Measurements from ENCODE around the gene AHI1.
"Not testable (repeated sequence)": the region's sequence is repeated elsewhere in the genome, so short reads cannot be mapped to it uniquely, and the experiment has no call there.

The AHI1 gene

DNA sequence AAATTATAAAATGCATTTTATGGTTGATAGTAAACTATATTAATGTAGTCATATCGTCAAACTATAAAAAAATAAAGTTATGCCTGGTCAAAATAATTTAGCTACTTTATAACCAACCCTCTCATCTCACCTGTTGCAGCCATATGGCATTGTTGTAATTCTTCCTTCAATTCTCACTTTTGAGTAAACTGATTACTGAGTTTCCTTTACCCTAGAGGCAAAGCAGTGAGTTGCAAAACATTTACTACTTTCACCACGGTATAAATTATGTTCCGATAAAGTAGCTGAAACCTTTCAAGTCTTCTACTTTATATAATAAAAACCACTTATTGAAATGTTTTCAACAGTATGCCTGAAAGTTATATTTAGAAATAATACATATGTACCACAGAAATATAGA, 113.8 kb downstream of the AHI1 start:
- no peak for DNase-seq

DNA sequence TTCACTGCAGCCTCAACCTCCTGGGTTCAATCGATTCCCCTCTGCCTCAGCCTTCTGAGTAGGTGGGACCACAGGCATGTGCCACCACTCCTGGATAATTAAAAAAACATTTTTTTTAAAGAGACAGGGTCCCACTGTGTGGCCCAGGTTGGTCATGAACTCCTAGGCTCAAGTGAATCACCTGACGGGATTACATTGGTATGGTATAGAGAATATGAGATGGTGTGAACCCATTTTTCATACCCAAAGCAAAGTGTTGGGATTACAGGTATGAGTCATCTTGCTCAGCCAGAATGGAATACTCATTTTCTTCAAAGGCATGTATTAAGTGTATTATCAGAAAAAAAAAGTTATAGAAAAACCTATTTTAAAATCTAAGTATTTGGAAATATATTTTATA, 114.2 kb downstream of the AHI1 start:
- no peak for DNase-seq

DNA sequence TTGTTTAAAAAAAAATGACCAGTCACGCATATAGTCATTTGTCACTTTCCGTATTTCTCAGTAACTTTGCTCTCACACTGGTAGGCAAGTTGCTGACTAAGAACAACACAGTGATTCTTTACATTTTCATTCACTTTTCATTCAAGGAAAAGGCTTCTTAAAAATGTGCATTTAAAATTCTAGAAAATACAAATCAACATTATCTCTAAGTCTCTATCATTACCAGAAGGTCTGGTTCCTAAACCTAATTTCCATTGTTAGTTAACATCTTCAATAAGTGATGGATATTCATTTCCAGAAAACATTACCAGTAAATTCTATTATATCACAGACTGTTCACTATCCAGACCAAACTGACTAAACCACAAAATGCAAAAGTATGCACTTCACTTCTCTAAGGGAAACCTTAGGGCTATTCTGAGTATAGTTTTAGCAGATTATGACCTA, 115.3 kb downstream of the AHI1 start:
- DNase-seq: no peak

DNA sequence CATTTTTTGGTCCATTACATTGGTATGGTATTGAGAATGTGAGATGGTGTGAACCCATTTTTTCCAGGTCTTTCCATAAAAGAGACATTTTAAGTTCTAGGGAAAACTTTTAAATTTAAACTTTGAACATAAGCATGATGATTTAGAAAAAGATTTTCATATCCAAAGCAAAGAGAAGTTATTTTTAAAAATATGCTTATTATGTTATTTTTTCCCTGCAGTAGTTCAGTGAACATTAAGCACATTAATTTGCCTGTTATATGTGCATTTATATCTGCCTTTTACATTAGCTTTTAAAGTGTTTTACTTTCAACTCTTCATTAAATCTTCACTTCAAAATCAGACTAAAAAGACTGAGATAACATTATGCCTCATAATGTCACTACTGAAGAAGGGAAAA, 116.7 kb downstream of the AHI1 start:
- DNase-seq: no peak

DNA sequence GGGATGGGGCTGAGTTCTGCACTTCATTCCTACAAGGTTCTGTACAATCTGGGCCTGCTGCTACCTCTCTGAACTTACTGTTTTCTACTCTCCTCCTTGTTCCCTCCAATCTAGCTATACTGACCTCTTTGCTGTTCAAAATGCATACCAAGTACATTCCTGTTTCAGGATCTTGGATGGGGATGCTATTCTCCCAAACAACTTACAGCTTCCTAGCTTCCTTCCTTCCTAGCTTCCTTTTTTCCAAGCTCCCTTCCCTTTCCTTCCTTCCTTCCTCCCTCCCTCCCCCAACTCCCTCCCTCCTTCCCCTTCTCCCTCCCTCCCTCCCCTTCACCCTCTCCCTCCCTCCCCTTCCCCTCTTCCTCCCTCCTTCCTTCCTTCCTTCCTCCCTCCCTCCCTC, 117.9 kb downstream of the AHI1 start:
- no peak for DNase-seq

DNA sequence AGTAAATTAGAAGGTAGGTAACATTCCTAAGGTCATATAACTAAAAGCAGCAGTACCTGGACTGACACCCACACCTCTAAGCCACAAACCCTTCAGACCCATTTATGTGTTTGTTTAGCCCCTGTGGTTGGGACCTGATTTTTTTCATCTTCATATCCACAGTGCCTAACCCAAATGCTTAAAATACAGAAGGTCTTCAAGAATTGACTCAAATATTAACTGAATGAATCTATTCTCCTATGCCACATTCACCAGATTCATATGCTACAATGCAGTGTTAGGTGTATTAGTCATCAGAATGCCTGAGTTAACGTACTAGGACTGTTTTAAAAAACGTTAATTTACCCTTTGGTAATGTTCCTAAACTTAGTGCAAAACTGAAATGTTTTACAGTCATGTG, 124.8 kb downstream of the AHI1 start:
- DNase-seq: no peak

DNA sequence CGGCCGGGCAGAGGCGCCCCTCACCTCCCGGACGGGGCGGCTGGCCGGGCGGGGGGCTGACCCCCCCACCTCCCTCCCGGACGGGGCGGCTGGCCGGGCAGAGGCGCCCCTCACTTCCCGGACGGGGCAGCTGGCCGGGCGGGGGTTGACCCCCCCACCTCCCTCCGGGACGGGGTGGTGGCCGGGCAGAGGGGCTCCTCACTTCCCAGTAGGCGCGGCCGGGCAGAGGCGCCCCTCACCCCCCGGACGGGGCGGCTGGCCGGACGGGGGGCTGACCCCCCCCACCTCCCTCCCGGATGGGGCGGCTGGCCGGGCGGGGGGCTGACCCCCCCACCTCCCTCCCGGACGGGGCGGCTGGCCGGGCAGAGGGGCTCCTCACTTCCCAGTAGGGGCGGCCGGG, 133.9 kb downstream of the AHI1 start:
- DNase-seq: not testable (repeated sequence)

DNA sequence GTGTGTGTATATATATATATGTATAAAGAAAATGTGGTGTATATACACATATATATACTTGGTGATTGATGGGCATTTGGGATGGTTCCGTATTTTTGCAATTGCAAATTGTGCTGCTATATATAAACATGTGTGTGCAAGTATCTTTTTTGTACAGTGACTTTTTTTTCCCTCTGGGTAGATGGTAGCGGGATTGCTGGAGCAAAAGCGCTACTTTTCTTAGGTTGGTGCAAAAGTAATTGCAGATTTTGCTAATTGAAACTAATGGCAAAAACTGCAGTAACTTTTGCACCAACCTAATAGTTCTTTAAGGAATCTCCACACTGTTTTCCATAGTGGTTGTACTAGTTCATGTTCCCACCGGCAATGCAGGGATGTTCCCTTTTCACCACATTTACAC, 135.4 kb downstream of the AHI1 start:
- no peak for DNase-seq

DNA sequence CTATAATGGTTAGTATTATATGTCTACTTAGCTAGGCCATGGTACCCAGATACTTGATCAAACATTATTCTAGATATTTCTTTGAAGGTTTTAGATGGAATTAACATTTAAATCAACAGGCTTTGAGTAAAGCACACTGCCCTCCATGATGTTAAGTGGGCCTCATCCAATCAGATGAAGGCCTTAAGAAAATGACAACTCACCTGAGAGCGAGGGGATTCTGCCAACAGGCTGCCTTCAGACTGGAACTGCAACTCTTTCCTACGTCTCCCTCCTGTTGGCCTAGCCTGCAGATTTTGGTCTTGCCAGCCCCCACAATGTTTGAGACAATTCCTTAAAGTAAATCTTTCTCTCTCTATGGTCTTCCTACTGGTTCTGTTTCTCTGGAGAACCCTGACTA, 137.3 kb downstream of the AHI1 start:
- DNase-seq: no peak

DNA sequence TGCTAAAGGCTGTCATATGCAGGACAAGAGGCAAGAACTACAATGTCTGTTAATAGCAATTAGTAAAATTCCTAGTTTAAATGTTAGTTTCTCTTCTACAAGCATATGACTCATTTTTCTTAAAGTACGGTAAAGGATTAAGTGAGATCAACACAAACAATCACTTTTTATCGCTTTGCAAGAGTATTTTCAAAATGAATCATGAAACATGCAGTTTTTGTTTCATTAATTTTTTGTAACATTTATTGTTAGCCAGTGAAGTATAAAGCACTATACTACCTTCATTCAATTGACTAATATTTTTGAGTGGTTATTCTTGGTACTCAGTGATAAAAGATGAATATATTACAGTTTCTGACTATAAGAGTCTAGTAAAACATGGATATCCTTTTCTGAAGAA, 138.6 kb downstream of the AHI1 start:
- no peak for DNase-seq

DNA sequence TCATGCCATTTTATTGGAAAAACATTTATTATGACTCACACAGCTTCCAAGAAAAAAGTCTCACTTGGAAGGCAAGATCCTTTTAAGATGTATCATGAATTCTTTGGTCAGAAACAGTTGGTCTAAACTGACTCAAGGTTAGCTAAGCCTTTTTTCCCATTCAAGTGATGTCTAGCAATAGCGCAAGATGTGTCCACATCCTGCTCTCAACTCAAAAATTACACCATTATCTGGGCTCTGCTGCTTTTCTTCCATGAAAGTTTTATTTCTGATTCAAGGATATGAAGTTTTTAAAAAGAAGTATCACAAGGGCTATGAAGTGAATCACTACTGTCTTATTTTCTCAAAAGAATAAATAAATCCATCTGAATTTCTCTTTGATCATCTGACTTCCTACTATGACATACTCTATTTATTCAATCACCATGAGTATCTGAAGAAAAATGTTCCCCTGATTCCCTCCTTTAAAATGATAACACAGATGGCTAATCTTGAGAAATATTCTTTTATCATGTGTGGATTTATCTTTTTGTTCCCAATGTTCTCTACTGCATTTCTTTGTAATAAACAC, 139.2 kb downstream of the AHI1 start:
- no peak for DNase-seq

DNA sequence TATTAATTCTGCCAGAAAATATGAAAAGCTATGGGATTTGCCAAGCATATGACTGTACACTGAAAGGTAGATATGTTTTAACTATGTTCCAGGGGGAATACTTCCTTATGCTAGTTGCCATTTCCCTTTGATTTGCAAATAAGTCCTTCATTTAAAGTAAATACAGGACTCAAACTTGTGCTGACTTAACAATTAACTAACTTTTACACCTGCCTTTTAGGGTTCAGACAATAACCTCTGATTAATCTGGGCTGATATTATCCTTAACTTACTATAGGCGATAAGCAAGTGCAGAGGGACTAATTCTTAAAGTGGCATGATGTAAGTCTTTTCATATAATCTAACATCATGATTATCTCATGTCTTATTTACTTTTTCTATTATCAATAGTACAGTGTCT, 143.1 kb downstream of the AHI1 start:
- no peak for DNase-seq

DNA sequence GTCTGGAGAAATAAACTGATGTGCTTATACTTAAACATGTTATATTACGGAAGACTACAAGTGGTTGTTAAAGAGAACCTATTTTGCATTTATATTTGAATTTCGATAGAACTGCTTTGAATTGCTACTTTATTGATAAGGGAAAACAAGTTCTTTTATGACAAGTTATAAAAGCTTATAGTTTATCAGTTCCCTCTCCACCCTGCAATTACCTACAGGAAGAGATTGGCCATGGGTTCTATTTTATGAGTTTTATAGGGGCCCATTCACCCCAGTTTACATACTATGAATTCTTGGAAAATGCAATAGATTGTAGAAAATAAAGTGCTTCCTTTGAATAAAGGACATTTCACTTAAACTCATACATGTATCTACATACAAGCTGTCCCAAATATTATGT, 144.4 kb downstream of the AHI1 start:
- no peak for DNase-seq

DNA sequence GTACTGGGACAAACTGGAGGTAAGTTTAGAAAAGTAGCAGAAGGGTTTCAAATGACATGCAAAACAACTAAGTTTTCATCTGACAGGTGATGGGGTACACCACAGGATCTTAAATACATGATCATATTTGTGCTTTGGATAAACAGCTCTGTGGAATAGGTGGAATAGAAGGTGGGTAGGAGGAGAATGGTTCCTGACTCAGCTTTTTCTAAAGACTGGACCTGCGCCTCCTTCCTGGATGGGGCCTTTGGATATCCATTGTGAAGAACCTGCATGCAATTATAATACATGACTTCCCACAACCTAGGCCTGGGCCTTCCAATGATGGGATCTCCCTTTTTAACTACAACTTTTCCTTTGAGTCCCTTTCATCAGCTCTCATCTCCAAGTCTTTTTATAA, 145.9 kb downstream of the AHI1 start:
- no peak for DNase-seq

DNA sequence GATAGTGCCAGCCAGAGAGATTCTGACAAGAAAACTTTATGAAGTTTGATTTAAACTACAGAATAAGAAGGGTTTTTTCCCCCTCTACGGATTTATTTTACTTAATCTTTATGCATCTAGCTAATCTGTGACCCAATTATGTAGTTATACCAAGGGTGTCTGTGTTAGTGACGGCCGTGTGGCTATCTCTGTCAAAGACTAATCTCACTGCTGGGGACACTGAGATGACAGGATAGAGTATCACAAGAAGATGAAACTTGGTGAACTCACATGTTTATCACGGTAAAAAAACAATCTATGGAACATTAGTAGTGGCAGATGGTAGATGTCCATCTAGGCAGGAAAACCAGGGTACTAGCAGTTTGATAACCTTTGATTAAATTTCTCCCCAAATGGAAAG, 149.7 kb downstream of the AHI1 start:
- no peak for DNase-seq

DNA sequence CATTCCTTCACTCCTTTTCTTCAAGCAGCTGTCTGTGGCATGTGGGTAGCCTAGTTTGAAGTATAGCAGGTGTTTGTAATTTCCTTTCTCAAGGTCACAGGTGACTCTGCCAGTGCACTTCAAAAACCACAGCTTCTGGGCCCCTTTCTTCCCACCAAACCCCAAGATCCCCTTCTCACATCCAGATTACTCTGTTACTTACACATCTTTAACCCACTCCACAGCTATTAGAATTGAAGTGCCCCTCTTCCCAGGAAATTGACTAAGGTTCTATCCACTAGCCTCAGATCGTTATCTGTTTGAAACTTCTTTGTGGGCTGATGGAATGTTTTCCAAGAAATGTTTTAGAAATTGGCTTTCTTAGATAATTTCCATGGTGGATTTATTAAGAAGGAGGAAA, 150.8 kb downstream of the AHI1 start:
- no peak for DNase-seq

DNA sequence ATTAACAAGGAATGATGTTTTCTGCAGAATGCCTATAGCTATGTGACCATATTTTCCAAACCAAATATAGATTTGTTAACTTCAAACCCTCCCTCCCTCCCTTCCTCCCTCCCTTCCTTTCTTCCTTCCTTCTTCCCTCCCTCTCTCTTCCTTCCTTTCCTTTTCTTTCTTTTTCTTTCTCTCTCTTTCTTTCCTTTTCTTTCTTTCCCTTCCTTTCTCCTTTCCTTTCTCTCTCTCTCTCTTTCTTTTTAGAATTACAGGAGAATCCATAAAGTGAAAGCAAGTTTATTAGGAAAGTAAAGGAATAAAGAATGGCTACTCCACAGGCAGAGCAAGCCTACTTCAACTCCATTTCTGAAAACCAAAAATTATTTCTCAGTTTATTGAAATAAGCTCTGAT, 153.0 kb downstream of the AHI1 start:
- no peak for DNase-seq

DNA sequence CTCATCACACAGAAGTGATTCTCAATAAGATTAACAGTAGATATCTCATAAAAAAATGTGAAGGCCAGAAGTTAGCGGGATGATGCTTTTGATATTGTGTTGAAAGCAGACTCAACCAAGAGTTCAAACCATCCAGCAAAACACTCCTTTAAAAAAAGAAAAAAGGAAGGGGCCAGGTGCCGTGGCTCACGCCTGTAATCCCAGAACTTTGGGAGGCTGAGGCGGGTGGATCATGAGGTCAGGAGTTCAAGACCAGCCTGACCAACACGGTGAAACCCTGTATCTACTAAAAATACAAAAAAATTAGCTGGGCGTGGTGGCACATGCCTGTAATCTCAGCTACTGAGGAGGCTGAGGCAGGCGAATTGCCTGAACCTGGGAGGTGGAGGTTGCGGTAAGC, 157.6 kb downstream of the AHI1 start:
- DNase-seq: not testable (repeated sequence)

DNA sequence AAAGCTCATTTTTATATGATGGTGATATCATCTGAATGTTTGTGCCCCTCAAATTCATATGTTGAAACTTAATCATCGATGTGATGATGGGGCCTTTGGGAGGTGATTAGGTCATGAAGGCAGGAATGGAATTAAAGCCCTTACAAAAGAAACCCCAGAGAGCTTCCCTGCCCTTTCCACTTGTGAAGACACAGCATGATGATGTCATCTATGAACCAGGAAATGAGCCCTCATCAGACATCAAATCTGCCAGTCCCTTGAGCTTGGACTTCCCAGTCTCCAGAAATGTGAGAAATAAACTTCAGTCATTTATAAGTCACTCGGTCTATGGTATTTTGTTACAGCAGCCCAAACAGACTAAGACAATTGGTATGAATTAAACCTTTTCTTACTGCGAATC, 163.4 kb downstream of the AHI1 start:
- peak; percentile 35 for DNase-seq

DNA sequence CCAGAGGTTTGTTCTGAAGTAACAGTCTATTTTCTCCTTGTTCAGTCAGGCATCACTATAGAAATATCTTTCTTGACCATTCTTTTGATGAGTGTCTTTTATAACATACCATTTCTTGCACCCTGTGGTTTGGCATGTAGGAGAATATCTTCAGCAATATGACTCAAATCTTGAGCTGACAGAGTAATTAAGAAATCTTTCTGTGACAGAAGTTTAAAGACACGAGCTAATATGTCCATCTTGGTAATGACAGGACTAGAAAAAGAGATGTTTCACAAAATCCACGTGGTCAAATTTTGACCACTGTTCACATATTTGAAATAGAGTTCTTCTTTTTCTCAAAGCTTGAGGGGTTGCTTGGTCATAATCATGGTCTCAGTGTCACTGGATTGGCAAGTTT, 166.5 kb downstream of the AHI1 start:
- no peak for DNase-seq

DNA sequence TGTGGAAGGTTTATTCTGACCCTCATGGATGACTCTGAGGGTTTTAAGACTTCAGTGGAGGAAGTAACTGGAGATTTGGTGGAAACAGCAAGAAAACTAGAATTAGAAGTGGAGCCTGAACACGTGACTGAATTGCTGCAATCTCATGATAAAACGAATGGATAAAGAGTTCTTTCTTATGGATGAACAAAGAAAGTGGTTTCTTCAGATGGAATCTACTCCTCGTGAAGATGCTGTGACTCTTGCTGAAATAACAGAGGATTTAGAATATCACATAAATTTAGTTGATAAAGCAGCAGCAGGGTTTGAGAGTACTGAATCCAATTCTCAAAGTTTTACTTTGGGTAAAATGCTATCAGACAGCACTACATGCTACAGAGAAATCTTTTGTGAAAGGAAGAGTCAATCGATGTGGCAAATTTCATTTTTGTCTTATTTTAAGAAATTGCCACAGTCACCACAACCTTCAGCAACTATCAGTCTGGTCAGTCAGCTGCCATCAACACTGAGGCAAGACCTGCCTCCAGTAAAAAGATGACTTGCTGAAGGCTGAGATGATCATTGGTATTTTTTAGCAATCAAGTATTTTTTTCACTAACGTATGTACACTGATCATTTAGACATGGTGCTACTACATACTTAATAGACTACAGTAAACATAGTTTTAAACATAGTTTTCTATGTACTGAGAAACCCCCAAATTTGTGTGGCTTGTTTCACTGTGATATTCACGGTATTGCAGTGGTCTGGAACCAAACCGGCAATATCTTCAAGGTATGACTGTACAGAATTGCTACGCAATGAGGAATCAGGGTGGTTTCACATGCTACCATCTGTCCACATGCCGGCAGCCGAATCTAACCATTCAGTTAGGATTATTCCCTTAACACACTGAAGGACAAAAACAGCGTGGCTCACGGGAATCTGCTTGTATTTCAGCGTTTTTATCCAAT, 167.4 kb downstream of the AHI1 start:
- no peak for DNase-seq

DNA sequence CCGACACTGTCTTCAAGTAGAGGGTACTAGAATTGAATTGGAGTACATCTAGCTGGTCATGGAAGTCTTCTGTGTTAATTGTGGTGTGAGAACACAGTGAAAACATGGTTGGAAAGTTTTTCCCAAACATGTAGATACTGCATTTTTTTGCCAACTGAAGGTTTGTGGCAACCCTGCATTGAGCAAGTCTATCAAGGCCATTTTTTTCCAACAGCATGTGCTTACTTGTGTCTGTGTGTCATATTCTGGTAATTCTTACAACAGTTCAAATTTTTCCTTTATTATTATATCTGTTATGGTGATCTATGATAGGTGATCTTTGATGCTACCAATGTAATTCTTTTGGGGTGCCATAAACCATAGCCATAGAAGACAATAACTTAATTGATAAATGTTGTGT, 169.4 kb downstream of the AHI1 start:
- no peak for DNase-seq

DNA sequence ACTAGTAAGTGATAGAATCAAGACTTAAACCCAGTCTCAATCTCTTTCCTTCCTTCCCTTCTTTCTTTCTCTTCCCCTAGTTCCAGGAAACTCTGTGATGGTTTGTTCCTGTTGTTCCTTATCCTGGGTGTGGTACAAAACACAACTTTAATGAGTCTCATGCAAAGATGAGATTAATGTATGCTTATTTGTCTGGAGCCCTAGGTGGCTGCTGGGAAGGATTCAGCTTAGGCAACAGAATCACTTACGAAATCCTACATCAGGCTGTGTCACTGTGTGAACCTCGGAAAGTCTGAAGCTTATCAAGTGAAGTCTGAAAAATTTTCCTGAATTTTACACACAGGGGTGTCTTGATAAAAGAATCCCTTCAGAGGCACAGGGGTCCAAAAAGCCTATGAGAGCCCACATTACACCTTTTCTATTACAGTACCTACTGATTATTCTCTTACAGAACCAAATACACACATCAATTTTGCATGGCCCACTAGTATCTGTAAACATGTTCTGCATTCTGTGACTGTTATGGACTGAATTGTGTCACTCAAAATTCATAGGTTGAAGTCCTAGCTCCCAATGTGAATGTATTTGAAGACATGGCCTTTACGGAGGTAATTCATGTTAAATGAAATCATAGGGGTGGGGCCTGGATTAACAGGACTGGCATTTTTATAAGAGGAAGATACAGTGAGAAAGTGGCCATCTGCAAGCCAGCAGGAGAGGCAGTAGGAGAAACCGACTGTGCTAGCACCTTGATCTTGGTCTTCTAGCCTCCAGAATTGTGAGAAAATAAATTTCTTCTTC, 171.7 kb downstream of the AHI1 start:
- no peak for DNase-seq

DNA sequence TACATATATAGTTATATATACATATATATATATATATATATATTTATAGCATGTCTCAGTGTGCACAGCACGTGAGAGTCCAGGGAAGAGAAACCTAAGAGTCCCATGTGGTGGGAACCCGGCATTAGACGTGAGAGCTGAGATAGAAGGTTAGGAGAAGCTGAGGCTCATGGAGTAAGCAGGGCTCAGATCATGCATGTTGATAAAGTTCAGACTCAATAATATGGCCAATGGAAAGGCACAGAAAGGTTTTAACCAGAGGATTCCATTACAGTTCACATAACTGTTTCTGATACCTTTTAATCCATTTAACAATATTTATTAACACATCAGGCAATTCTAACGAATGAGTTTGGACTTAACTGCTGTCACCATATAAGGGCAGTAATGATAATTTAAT, 173.0 kb downstream of the AHI1 start:
- no peak for DNase-seq
